HG02938 (cell line): Measurements from ENCODE around the gene MVD.

ENCODE experiments used
- ATAC-seq: cut with Tn5 transposase; IDR thresholded peaks from one replicate; pipeline ENCODE4 v1.9.1; 2021; ENCODE audit warnings: mild to moderate bottlenecking, moderate library complexity; ENCODE audit not compliant: unreplicated experiment

MVD gene

GRCh38 chr16:88630433-88630832 is 32.5 kb downstream of the MVD start:
- ATAC-seq = no peak

GRCh38 chr16:88629835-88630234 is 33.1 kb downstream of the MVD start:
- no peak for ATAC-seq

GRCh38 chr16:88628512-88628974 is 34.3 kb downstream of the MVD start:
- no peak for ATAC-seq

- ATAC-seq = no peak
These were observed 35.1 kb downstream of the MVD start for GRCh38 chr16:88627531-88628411.

GRCh38 chr16:88626646-88627045 is 36.2 kb downstream of the MVD start:
- no peak for ATAC-seq

GRCh38 chr16:88624977-88625576 is 37.8 kb downstream of the MVD start:
- no peak for ATAC-seq

GRCh38 chr16:88624481-88624880 is 38.4 kb downstream of the MVD start:
- ATAC-seq = no peak

- ATAC-seq = no peak
These were observed 39.0 kb downstream of the MVD start for GRCh38 chr16:88623858-88624257.

GRCh38 chr16:88622866-88623265 is 40.0 kb downstream of the MVD start:
- no peak for ATAC-seq

GRCh38 chr16:88622125-88622524 is 40.8 kb downstream of the MVD start:
- no peak for ATAC-seq

- no peak for ATAC-seq
These were observed 42.8 kb downstream of the MVD start for GRCh38 chr16:88619859-88620815.

GRCh38 chr16:88618956-88619667 is 43.8 kb downstream of the MVD start:
- ATAC-seq = no peak

- ATAC-seq = no peak
These were observed 44.5 kb downstream of the MVD start for GRCh38 chr16:88618182-88618955.

GRCh38 chr16:88617268-88618031 is 45.4 kb downstream of the MVD start:
- ATAC-seq = no peak

GRCh38 chr16:88616736-88617135 is 46.2 kb downstream of the MVD start:
- ATAC-seq = no peak

- ATAC-seq = no peak
These were observed 46.6 kb downstream of the MVD start for GRCh38 chr16:88616320-88616719.

- no peak for ATAC-seq
These were observed 47.9 kb downstream of the MVD start for GRCh38 chr16:88614818-88615580.
